Suppressor macrophage treated with lipopolysaccharide for 1 hour (primary cell): ENCODE results near the gene PITPNC1.
"Not testable (repeated sequence)": the region's sequence is repeated elsewhere in the genome, so short reads cannot be mapped to it uniquely, and the experiment has no call there.

Experiments used
- DNase-seq, 3 donors: peaks; one replicate each; pipeline ENCODE4 v3.0.0-alpha.2; 2020 to 2022

Gene PITPNC1

DNA sequence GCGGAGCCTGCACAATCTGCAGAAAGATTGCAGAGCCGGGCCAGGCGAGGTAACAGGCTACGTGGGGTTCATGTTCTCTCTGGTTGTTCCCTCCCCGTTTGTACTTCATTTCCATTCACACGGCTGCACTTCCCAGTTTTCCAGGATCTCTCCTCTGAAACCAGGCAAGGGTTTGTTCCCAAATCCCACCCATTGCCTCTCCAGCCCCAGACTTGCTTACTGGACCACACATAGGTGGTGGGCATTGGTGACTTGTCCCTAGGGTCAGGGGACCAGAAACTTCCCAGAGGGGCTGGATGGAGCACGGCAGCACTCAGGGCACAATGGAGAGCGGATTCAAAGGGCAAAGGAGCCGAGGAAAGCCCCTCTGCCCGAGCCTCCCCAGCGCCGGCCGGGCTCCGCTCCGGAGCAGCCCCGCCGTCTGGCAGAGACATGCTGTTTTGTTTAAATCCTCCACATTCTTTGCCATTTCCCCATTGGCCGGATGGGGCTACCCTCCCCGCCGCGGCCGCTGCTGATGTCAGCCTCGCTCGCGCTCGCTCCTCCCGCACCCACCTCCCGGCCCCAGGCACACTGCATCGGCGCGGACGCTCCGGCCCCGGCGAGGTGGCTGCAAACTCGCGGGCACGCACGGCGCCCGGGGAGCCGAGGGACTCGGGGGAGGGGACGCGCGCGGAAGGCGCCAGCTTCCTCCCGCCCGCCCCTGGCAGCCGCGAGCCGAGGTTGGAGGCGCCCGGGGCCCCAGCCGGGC, at the start of gene PITPNC1:
TSS of gene PITPNC1 (plus strand) at position 545 of the 751 bp plus-strand sequence.
- peak; percentile 92 to 95 (median 93) for DNase-seq

DNA sequence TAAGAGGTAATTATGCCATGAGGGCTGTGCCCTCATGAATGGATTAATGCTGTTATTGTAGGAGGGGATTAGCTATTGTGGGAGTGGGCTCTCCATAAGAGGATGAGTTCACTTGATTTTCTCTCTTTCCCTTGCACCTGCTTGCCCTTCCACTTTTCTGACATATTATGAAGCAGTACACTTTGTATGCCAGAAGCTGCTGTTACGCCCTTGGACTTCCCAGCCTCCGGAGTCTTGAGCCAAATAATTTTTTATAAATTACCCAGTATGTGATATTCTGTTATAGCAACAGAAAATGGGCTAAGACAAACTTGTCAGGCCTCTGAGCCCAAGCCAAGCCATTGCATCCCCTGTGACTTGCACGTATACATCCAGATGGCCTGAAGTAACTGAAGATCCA, 49.1 kb upstream of the PITPNC1 start:
- DNase-seq, result no peak

DNA sequence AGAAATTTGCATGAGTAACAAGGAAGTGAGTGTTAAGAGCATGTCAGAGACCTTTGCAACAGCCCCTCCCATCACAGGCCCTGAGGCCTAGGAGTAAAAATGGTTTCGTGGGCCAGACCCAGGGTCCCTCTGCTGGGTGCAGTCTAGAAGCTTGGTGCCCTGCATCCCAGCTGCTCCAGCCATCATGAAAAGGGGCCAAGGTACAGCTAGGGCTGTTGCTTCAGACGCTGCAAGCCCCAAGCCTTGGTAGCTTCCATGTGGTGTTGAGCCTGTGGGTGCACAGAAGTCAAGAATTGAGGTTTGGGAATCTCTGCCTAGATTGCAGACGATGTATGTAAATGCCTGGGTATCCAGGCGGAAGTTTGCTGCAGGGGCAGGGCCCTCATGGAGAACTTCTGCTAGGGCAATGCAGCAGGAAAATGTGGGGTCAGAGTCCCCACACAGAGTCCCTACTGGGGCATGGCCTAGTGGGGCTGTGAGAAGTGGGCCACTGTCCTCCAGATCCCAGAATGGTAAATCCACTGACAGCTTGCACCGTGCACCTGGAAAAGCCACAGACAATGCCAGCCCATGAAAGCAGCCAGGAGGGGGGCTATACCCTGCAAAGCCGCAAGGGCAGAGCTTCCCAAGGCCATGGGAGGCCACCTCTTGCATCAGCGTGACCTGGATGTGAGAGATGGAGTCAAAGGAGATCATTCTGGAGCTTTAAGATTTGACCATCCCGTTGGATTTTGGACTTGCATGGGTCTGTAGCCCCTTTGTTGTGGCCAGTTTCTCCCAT, 45.5 kb upstream of the PITPNC1 start:
- DNase-seq, result peak in 2 of 3 donors; percentile 15 to 32

DNA sequence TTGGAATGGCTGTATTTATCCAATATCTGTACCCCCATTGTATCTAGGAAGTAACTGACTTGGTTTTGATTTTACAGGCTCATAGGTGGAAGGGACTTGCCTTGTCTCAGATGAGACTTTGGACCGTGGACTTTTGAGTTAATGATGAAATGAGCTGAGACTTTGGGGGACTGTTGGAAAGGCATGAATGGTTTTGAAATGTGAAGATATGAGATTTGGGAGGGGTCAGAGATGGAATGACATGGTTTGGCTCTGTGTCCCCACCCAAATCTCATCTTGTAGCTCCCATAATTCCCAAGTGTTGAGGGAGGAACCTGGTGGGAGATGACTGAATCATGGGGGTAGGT, 44.9 kb upstream of the PITPNC1 start:
- DNase-seq, result not testable (repeated sequence)

DNA sequence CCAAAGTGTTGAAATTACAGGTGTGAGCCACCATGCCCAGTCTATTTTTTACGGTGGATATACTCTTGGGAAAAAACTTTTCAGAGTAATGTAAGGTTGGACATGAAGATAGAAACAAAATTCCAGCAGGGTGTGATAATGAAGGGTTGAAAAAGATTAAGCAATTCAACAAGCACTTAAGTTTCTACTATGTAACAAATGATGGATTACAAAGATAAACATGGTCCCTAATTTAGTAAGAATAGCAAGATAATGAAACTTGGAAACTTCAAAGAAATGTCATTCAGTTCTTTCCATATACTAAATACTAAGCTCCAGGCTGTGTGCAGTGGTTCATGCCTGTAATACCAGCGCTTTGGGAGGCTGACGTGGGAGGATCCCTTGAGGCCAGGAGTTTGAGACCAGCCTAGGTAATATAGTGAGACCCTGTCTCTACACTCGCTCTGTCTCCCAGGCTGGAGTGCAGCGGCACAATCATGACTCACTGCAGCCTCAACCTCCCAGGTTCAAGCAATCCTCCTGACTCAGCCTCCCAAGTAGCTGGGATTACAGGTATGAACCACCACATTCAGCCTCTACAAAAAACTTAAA, 41.7 kb upstream of the PITPNC1 start:
- DNase-seq, result no peak

DNA sequence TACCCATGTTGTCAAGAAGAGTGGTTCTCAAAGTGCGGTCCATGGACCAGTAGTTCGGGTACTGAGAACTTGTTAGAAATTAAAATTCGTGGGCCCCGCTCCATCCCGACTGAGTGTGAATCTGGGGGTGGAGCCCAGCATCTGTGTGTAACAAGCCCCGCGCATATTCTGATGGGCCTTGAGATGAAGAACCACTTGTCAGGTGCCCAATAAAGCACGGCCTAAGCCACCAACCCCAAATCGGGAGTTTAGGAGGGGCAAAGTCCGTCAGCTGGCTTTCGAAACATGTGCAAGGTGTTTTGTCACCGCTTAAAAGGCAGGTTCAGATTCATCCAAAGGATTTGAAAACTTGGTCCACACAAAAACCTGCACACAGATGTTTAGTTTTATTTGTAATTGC, 40.2 kb upstream of the PITPNC1 start:
- DNase-seq, result no peak

DNA sequence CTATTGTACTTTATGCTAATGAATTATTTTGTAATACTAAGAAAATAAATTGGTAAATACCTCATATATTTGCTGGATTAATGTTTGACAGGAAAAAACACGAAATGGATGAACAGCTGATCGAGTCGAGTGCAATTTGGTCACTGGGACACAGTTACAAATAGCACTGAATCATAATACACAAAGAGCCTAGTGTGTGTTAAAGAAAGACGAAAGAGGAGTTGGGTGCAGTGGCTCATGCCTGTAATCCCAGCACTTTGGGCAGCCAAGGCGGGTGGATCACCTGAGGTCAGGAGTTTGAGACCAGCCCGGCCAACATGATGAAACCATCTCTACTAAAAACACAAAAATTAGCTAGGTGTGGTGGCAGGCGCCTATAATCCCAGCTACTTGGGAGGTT, 38.7 kb upstream of the PITPNC1 start:
- not testable (repeated sequence) for DNase-seq

DNA sequence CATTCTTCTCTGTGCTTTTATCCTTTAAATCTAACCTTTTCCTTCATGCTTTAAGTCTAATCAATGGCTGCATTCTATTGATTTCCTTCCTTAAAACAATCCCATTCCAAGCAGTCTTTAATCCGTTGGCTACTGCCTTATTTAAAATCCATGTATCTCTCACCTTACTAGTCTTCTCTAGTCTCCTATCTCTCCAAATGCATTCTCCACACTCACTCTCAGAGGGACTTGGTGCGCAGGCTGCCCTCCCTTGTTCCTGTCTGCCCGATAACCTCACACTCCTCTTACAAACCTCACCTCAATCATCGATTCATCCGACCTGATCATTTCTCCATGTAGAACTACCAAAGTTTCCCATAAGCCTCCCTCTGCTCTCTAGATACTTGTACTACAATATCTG, 33.8 kb upstream of the PITPNC1 start:
- no peak for DNase-seq

DNA sequence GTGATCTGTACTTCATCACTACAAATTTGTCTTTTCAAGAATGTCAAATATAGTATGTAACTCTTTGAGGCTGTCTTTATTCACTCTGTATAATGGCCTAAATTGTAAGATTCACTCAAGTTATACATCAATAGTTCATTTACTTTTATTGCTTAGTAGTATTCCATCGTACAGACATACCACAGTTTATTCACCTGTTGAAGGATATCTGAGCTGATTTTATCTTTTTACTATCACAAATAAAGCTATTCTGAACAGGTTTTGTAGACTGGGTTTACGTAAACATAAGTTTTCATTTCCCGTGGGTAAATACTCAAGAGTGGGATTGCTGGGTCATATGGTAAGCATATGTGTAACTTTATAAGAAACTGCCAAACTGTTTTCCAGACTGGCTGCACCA, 29.3 kb upstream of the PITPNC1 start:
- no peak for DNase-seq

DNA sequence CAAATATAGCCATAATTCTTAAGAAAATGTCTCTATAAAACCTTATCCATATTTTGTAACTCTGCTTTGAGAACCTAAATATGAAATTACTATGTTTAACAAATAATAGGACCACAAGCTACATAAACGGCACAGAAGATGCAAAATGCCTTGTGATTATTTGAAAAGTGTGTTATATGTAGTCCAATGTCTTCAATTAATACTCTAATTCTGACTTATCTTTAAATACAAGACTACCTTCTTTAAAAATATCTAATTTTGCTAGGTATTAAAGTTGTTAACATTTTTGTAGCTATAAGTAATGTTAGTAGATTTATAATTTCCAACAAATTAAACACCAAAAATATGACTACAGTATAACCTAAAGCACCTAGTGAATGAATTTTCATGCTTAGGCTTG, 27.7 kb upstream of the PITPNC1 start:
- DNase-seq, result no peak

DNA sequence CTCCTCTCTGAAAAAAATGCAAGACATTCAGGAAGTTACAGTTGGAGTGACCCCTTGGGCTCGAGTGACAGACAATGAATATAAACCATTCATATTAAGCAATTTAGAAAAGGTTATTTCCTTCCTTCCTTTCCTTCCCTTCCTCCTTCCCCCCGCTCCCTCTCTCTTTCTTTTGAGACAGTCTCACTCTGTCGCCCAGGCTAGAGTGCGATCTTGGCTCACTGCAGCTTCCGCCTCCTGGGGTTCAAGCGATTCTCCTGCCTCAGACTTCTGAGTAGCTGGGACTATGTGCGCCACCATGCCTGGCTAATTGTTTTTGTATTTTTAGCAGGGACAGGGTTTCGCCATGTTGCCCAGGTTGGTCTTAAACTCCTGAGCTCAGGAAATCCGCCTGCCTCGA, 23.9 kb upstream of the PITPNC1 start:
- no peak for DNase-seq

DNA sequence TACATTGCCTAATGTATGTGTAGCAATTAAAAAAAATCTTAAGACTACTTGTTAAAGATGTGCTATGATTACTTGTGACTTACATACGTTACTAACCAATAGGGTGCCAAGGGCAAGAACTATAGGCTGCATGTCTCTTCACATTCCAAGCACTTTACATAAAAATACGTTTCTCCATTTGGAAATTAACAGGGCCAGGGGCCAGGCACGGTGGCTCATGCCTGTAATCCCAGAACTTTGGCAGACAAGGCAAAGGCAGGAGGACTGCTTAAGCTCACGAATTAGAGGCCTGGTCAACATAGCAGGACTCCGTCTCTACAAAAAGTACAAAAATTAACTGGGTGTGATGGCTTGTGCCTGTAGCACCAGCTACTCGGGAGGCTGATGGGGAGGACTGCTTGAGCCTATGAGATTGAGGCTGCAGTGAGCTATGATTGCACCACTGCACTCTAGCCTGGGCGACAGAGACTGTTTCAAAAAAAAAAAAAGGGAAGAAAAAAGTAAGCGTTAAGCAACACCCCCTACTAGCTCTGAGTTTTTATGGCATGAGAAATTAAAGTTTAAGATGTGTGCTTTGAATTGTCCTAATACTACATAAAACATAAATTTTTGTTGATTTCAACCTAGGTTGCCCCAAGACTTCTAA, 23.0 kb upstream of the PITPNC1 start:
- DNase-seq, result peak; percentile 53 to 68 (median 67)

DNA sequence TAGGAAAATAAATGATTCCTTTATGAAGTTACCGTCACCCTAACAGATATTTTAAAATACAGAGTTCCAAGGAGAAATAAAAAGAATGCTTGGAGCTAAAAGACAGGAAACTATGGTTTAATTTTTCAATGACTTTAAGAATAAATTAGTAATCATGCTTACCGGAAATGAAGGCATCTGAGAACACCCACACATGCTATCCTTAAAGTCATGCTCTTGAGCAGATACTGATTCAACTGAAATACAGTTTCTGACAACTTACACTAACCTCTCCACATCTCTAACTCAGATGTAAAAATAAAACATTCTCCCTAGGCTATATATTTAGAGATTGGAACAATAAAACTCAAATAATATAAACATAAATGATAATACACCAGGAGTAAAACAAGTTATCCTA, 18.5 kb upstream of the PITPNC1 start:
- DNase-seq, result peak in 1 of 3 donors; percentile 37

DNA sequence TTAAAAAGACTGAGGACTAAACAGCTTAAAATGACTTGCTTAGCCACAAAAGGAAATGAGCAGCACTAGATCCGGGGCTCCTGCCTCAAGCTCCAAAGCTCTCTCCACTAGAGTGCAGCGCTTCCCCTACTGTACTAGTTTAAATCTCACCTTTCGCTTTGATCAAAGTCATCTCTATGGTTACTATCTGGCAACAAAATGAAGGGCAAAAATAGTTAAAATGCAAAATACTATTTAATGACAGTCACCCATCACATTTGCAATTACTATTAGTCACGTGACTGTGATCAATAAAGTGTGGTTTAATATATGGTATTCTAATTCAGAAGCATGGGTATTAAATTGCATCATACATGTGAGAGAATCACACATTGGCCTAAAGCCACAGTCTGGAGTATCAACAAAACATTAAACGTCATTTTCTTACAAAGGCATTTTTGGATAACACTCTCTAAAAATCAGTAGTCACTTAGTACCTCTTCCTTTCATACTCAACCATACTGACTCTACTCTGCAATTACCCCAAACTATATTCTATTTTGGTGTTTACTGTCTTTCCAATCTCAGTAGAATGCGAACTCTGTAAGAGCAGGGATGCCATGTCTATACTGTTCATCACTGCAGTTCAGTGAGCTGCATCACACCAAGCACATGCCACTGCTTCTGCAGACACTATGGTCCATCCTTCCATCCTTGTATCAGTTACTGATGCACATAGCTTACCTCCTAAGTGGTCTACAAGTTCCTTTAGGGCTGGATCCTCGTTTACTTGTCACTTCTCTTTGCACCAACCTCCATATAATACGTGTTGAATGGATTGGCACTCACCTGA, 16.9 kb upstream of the PITPNC1 start:
- peak in 1 of 3 donors; percentile 36 for DNase-seq

DNA sequence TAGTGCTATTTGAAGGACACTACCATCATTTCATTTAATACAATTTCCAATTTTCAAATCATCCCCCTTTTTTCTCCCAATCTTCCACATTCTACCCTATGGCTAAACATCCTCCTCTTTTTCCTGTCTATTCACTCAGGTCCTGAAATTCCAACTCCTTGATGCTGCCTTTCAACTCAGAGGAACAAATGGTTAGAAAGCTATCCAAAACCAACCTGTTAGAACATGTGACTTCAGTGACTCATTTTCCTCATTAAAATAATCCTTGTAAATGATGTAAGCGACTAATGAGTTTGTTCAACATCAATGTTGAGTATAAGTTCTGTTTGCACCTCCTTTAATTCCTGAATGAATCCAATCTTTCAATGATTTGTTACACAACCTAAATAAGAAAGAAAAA, 16.2 kb upstream of the PITPNC1 start:
- DNase-seq, result no peak

DNA sequence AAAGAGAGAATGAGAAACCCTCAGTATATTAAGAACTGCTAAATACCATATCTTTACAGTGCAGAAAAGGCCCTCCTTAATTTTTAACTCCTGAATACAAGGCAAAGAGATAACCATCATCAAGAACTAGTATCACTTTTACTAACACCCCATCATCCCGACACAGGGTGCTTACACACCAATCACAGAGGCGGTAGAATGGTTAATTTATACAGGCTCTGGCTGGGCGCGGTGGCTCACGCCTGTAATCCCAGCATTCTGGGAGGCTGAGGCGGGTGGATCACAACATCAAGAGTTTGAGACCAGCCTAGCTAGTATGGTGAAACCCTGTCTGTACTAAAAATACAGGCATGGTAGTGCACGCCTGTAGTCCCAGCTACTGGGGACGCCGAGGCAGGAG, 14.9 kb upstream of the PITPNC1 start:
- no peak for DNase-seq

DNA sequence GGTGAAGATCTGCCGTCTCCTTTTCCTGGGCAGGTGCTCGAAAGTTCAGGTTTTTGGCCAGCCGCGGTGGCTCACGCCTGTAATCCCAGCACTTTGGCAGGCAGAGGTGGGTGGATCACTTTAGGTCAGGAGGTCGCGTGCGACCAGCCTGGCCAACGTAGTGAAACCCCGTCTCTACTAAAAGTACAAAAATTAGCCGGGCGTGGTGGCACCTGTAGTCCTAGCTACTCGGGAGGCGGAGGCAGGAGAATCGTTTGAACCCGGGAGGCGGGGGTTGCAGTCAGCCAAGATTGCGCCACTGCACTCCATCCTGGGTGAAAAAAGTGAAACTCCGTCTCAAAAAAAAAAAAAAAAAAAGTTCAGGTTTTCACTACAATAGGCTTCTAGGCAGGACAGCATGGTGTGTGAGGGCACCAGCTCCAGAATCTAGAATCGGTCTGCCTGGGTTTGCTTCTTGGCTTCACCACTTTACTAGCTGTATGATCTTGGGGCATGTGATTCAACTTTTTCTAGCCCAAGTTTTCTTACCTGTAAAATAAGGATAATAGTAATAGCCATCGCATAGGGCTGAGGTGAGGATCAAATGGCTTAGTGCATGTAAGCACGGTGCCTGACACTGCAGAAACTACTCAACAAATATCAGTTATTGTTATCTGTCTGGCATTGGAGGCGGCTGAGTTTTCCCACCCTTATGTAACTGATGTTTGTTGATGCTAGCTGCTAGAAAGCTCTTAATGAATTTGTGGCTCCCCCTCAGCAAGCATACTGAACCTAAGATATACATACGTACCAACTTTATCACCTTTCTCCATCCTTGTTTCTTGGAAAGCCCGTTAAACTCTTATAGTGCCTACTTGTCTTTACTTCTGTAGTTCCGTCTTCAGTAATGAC, 12.0 kb upstream of the PITPNC1 start:
- no peak for DNase-seq

DNA sequence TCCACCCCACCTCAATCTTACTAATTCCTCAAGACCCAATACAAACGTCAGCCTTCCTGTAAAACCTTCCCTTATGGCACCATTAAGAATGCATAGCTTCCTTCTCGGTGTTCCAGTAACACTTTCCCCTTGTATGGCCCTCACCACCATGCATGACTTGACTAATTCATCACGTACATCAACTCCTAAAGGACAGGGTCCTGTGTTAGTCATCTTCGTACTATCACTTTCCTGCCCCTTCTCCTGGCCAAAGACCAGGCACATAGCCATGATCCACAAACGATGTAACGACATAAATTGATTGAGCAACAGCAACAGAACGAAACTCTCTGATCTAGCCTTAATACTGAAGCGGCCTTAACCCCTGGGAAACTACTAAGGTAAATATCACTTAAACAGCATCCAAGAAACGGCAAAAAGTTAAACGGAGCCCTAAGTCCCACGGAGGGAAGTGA, 11.3 kb upstream of the PITPNC1 start:
- DNase-seq, result peak; percentile 68 to 90 (median 72)

DNA sequence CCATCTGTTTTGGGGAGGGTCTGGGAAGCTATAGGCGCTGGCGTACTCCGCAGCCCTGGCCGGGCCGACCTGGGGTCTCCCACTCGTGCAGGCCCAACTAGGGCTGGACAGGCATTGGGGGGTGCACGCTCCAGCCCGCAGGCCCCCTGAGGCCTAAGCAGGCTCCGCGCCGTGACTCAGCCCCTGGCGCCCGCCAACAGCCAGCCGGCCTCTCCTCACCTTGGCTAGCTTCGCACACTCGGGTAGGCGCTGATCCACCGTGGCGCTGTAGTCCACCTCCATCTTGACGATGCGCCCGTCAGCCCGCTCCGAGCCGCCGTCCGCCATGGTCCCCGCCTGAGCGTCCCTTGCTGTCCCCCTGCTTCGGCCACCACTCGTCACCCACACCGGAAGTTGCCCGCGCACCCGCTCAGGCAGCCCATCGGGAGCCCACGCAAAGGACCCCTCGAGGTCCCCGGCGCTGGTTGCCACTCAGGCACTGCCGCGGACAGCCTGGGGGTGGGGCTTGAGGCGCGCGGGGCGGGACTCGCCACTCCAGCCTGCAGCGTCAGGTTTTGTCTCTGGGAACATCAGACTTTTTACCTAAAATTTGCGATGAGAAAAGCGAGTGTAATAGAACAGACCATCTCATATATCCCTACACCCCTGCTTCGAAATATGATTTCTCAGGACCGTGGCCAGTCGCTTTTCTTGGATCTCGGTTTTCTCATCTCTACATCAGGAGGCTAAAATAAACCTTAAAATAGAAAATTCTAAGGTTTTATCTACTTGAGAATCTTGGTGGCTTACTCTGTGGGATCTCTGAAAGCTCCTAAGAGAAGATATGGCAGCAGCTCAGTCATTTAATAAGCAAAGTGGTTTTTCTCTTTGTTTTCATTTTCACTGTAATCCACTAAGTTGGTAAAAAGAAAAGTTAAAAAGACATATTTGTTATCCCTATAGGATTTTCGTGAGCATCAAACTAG, 10.6 kb upstream of the PITPNC1 start, which contains the start of gene PSMD12:
TSS of gene PSMD12 (minus strand) at position 385 of the 965 bp plus-strand sequence. CDS start at position 327, 58 bp downstream.
- DNase-seq, result peak; percentile 94 to 98 (median 97)

DNA sequence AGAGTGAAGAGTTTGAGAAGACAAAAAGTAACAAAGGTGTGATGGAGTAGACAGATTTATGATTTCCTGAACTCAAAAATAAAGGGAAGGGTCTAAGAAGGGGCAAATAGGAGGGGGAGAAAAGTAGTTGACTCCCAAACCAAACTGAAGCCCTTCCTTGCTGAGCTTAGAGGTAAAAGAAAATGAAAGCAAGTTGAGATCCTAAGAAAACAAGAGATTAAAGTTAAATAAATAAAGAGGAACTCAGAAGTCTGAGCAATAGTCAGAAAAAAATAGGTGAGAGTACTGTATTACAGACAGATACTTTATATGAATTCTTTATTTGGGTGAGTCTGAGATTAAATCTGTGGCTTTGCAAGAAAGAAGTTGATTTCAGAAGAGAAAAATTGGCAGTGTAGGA, 7.4 kb upstream of the PITPNC1 start:
- no peak for DNase-seq
